HG03575 (cell line): Measurements from ENCODE around the gene SEPTIN11.

Source experiments
- ATAC-seq: cut with Tn5 transposase; IDR thresholded peaks from one replicate; pipeline ENCODE4 v1.9.1; 2021; ENCODE audit not compliant: unreplicated experiment, insufficient number of reproducible peaks, low FRiP score; ENCODE audit errors: extremely low read depth

SEPTIN11 gene

DNA sequence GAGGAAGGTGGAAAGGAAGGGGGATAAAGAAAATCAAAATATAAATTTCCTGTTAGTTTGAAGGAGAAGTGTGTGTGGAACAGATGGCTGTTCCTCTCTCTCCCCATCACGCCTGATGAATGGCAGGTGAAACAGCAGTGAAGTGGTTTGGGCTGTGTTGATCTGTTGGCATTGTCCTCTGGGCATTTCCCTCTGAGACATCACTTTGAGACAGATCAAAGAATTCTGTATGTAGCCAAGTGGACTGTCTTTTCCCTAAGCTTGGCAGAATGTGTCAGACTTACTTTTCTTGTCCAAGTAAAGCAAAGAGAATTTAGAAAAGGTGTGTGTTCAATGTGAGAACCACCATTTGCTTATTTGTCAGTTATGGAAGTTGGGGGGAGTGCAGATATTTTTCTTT, 47.5 kb downstream of the SEPTIN11 start:
- no peak for ATAC-seq

DNA sequence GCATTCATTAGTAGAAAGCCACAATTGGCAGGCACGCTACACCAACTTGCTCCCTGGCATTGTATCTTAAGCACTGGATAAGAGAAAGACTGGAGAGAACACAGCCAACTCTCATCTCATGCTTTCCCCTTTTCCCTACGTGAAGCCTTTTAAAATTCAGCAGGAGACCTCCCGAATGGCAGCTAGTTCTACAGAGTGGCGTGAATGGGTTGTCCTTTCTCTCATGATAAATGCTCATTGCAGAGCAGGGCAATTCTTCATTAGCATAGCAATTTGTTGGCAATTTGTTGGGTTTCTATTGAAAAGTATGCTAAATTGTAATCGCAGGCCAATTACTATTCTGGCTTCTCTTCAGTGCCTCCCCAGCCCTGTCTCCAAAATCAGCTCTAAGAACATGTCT, 48.0 kb downstream of the SEPTIN11 start:
- no peak for ATAC-seq

DNA sequence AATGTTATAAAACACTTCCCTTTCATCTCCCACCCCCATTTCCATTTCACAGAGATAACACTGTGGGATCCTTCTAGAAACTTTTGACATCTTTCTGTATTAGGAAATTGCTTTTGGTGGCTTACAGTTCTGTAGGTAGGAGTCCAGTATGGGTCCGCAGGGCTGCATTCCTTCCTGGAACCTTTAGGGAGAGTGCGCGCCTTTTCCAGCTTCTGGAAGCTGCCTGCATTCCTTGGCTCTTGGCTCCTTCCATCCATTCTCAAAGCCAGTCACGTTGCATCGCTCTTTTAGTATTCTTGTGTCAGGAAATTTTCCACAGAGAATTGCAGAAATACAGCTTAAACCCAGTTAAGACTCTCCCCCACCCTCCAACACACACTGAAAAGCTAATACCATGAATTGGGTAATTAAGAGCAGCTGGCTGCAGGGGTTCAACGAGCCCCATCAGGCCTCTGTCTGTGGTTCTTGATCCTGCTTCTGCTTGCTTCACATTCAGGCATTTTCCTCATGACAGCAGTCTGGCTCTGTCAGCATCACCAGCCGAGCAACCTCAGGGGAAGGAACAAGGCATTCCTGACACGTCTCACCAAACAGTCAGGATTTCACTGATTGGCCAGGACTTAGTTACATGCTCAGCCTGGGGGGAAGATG, 48.8 kb downstream of the SEPTIN11 start:
- ATAC-seq = no peak
